Measurements from ENCODE around the gene KDM5B. TPM values are rescaled to one million over a fixed set of nuclear protein-coding genes. Genes with fewer than 3 reads are reported as not detected.
"Not testable (repeated sequence)": the region's sequence is repeated elsewhere in the genome, so short reads cannot be mapped to it uniquely, and the experiment has no call there.

The KDM5B gene
- 170 TPM for total RNA-seq

DNA sequence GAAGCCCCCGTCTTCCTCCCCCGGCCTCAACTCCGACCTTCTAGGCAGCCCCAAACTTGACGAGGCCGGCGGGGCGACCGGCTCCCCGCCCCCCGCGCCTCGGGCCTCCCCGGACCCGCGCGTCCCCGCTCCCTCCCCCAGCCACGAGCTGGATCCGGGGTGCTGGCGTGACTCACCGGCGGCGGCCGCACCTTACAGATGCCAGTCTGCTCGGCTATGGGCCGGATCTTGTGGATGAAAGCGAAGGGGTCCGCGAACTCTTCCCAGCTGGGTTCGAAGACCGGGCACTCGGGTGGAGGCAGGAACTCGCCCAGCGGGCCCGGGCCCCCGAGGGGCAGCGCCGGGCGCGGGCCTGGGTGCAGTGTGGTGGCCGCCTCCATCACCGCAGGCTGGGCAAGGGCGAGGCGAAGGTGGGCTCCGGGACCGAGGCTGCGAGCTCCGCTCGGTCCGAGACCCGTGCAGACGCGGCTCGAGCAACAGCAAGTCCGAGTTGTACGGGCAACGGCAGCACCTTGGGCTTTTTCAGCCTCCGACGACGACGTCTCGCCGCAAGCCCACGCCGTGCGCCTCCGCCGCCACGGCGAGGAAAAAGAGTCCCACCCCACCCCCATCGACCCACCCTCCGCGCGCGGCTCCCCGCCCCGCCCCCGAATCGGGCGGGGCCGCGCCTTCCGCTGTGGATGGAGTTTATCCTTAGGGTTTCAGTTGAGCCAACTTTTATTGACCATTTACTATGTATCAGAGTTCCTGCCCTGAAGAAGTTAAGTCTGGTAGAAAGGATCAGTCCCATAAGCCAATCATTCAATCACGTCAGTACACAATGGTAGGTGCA lies at the start of gene KDM5B:
TSS of gene KDM5B (minus strand) at position 496 of the 832 bp plus-strand sequence. CDS start at position 380, 116 bp downstream.
- DNase-seq: peak; percentile 68

DNA sequence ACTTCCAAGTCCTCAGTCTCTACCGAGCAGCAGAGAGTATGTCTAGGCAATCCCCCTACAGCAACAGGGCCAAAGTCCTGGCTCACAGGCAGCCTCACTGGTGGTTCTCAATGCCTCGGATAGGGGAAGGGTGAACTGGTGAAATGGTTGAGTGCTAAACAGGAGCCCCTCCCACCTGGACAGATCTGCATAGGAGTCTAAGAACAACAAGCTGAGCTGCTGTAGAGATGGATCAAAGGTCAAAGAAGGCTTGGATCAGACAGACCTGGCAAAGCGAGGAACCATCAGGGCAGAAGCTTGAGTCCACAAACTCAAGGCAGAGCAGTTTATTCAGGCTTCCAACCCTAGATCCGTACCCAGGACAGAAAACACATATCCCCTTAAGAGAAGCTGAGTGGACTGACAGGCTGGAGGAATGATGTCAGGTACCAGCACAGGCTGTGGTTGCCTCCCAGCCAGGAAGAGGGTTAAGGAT lies 49.0 kb upstream of the KDM5B start:
- no peak for DNase-seq

DNA sequence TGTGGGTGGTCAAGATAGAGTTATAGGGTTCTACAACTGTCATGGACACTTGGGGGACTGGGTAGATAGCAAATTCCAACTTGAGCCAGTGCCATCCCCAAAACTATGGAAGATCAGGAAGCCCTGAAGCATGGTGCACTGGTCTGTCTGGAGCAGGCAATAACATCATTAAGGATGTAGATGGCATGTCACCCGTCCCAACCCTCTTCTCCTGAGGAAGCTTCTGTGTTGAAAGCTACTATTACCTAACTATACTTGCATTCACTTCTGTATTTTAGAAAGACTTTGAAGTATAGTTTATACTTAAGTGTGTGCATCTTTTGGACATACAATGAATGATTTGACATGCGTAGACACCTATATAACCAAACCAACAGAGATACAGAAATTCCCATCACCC lies 47.8 kb upstream of the KDM5B start:
- no peak for DNase-seq

DNA sequence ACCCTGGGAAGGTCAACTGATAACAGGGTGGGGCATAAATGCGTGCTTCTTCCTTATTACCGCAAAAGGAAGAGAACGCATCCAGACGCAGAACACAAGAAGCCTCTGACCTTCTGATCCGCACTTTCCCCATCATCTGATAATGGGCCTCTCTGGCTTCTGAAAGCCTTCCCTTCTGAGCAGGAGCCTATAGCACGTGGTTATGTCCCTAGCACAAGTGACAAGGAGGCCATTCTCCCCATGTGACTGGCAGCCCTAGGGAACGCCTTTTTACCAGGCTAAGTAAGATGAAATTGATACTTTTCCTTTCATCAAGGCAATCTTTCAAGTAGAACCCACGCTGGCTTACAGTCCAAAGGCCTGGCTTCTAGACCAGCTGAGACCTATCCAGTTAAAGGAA lies 46.6 kb upstream of the KDM5B start:
- no peak for DNase-seq

DNA sequence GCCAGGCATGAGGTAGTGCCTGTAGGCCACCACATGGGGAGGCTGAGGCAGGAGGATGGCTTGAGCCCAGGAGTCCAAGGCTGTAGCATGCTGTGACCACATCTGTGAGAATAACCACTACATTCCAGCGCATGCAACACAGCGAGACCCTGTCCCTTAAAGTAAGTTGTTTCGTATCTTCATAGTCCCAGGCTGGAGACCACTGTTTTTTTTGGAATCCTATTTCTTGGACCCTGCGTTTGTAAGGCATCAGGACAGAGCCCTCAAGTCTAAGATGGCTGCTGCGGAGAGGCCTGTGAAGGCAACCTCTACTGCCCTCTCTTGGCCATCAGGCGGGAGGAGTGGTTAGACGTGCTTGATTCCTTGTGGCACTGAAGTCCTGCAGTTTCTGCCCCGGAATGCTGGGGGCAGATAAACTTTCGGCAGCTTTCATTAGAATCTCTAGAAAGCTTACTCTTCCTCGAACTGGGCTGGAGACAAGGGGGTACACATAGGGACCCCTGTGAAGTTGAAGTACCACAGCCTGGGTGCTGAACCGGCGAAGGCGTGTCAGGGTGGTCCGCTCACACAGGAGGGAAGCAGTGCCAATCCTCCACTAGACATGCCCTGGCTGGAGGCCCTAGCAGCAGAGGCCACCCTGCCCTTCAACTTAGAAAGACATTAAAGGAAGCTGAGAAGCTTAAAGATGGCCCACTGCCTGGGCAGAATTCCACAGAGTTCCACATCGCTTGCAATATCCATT lies 44.1 kb upstream of the KDM5B start:
- DNase-seq: no peak

DNA sequence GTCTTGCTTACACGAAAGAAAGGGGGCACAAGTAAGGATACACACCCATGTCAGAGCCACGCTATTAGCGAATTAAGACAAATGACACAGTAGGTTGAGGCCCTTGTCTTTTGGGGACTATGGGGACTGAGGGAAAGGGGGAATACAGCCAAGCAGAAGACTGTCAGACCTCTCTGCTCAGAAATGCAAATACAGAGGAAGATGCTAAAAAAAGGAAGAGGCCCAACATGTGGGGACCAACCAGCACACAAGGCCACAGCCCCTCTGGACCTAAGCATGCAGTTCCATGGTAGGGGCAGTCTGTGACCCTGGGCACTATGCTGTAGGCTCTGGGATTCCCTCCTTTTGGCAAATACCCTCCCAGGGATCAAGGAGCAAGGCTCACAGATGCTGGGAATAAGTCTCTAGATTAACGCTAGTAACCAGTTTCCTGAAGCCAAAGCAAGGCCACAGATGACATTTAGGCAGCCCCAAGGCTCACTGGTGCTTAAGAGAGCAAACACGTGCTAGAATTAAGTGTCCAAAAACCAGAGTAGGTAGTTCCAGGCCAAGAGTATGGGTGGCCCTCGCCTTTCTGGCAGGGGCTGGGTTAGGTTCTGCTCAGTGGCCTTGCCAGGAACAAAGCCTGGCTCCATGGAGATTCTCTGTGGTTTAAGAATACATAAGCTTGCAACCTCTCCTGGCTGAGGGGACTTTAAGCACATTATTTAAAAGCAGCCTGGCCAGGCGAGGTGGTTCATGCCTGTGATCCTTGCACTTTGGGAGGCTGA lies 42.6 kb upstream of the KDM5B start:
- DNase-seq: no peak

DNA sequence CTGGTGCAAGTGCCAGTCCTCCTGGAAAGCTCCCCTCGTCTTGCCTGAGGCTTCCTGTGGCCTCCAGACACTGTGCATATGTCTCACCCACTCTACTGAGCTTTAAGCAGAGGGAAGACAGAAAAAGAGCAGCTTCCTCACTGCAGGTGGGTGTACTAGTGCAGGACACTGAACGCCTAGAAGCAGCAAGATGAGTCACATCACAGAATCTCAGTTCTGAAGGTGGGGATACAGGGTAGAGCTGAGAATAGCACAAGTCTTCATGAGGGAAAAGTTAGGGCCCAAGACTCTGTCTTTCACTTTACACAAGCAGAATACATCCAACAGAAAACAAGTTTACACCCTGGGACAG lies 39.9 kb upstream of the KDM5B start:
- no peak for DNase-seq

DNA sequence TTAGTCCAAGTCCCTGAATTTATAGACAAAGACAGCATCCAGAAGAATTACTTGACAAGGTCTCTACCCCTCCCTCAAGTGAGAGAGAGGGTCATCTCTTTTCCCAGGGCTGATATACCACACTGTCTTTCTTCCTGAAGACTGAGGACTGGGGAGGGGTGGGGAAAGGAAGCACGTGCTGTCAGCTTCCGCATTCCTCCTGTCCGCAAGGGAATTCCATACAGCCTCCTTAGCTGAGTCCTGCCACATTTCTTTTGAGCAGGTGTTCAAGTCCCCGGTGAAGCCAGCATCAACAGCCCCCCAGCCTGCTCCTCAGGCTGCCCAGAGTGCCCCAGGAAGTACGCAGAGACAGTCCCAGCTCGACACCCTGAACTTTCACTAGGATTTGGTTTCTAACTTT lies 36.7 kb upstream of the KDM5B start:
- no peak for DNase-seq

DNA sequence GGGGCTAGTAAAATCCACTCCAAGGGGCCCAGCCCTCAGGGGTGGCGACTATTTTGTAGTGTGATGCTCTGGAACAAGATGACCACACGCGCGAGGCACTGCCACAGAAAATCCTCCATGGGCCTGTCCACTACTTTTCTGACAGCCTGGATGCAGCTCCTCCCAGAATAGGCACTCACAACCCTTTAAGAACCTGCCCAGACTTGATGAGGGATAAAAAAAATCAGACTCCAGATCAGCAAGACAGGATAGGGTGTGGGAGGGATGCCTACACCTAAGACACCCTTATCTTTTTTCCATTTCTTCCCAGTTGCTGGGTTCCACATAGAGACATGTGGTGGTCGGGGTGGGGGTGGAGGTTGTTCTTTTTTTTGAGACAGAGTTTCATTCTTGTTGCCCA lies 36.0 kb upstream of the KDM5B start:
- no peak for DNase-seq

DNA sequence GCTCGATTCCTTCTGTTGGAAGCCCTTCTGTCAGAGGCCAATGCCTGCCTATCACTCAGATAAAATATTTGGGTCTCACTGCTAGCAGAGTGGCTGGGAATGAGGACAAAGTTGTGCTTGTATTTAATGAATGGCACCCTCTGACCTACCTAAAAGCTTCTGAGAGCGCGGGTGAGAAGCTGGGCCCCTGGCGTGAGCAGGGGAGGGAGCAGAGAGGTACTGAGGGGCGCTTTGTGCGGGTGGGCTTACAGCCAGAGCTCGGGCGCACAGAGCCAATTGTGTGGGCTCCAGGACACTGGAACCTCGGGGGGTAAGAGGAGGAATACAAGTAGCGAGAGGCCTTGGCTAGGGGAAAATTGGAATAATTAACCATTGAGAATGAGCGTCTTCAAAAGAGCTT lies 34.9 kb upstream of the KDM5B start:
- no peak for DNase-seq

DNA sequence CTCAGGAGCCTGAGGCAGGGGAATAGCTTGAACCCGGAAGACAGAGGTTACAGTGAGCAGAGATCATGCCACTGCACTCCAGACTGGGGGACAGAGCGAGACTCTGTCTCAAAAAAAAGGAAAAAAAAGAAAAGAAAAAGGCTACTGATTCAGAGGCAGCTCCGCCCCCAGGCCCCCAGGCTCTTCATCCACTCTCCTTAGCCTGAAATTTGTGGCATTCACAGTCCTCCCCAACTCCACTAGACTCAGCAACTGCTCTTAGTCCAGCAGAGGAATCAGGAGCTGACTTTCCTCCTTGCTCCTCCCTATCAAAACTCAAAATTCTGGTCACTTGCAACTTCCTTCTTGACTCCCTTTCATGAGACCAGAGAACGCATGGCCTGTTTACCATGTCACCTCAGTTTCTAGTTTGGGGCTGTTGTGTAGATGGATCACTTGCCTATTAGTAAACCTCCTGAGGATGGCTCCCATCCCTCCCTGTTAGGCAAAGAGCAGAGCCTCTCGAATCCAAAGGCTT lies 29.6 kb upstream of the KDM5B start:
- no peak for DNase-seq

DNA sequence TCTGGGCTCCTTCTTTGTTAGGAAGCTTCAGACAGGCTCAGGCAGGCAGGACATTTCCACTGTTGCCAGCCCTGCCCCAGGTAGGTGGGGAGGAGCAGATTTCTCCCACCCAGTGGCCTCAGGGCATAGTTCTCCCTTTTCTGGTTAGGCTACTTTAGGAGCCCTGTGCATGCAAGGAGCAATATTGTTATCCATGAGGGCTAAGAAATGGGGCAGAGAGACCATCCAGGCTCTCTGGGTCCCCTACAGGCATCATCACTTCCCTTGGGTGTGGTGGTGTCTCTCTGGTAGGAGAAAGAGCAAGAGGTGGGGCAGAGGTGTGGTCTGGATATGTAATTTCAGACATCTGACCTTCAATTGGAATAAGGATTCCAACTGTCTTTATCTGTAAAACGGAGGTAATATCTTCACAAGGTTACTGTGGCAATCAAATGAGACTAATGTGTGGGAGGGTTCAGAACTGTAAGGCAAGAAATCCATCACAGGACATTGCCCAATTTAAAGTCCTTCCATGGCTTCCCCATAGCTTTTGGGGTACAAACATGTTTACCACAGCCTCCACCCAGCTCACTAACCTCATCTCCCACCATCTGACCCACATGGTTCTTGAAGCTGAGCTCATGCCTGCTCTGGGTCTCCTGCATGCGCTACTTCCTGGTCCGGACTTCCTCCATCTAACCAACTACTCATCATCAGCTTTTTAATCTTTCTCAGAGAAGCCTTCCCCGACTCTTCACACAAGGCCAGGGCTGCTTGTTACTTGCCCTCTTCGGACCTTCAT lies 28.6 kb upstream of the KDM5B start:
- no peak for DNase-seq

DNA sequence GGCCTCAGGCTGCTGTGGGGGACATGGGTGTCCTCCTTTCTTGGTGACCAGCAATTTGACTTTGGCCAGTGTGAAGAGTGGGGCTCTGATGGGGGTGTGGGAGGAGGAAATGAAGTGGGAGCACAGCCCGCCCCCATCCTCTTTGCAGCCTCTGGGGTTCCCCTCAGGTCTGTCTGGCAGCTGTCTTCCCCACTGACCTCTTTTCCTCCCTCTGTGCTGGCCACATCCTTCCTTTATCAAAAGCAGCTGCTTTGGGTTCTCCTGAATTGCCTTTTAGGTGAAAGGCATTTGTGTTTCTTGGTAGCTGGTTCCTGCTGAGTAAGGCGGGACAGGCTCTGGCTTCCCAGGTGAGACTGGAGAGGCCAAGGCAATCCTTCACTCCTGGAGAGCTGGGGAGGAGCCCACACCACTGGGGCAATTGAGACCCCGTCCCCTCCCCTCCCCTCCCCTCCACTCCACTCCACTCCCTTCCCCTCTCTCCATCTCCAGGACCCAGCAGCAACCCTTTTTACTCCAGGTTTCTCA lies 27.4 kb upstream of the KDM5B start:
- no peak for DNase-seq

DNA sequence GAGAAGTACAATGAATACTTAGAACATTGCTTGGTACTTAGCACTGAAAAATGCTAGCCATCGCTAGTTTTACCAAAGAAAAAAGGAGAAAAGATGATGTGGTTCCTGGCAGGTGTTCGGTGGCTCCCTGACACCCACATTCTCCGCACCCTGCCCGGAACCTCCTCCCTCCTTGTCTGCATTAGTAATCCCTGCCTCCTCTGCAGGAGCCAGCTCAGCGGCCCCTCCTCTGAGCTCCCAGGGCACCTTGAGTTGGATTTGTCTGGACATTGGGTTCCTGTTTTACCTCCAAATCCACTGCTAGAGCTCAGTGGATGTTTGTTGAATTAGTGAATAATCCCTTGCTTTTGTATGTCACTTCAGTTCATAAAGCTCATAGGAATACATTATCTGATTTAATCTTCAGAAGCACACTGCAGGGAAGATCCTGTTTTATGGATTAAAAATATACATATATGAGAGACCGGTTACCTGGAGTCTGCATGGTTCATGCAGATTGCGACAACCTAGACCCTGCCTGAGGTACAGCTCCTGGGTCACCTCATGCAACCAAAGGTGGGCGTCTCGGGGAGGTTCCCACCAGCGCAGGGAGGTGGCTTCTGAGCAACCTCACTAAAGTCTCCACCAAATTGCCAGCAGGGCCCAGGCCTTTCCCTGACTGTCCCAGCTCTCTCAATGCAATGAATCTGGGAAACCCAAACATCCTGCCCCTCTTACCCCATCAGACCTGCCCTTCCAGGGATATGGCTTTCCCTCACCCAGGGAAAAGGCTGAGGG lies 26.7 kb upstream of the KDM5B start:
- DNase-seq: no peak

DNA sequence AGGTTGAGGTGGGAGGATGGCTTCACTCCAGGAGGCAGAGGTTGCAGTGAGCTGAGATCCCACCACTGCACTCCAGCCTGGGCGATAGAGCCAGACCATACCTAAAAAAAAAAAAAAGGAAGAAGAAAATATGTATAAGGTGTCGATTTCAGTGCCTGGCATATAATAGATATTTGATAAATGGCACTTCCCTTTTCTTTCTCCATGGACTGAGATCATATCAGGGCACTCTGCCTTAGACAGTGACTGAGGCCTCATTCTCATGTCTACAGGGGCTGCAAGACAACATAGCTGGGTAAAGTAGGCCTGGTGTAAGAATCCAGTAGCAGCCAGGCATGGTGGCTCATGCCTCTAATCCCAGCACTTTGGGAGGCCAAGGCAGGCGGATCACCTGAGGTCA lies 23.7 kb upstream of the KDM5B start:
- DNase-seq: no peak

DNA sequence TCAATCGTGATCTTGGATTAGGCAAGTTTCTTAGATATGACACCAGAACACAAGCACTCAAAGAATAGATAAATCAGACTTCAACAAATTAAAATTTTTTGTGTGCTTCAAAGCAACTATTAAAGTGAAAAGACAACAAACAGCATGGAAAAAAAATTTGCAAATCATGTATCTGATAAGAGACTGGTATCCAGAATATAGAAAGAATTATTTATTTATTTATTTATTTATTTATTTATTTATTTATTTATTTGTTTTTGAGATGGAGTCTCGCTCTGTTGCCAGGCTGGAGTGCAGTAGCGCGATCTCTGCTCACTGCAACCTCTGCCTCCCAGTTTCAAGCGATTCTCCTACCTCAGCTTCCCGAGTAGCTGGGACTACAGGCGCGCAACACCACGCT lies 21.0 kb upstream of the KDM5B start:
- not testable (repeated sequence) for DNase-seq

DNA sequence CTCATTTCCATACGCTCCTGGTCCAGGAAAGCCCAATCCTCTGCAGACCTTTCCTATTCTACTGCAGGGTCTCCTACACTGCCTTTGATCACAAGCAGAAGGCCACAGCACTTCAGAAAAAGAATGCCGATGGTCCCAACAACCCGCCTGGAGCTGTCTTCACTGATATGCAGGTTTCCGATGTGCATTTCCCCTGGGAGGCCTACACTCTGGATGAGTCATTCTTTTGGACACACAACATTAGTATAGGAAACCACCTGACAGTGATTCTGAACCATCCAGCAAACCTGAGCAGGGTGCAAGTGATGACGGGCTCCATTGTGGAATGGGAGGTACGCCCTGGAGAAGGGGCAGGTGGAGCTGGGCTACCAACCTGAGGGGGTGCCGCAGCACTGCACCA lies 17.5 kb upstream of the KDM5B start:
- DNase-seq: no peak

DNA sequence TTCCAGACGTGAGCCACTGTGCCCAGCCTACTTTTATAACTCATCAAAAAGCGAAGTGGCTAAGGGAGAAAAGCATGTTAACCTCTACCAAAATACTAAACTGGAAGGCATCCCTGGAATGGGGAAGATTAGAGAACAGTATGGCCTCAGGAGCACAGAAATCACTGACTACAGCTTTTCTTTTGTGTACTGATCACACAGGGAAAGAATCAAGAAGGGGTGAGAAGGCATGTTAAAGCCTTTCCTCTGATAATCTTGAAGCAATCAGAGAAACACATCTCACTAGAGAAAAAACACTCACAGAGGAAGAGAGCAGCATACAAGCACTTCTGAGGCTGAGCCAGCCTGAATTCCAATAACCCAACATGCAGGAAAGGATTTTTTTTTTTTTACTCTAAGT lies 13.2 kb upstream of the KDM5B start:
- DNase-seq: no peak

DNA sequence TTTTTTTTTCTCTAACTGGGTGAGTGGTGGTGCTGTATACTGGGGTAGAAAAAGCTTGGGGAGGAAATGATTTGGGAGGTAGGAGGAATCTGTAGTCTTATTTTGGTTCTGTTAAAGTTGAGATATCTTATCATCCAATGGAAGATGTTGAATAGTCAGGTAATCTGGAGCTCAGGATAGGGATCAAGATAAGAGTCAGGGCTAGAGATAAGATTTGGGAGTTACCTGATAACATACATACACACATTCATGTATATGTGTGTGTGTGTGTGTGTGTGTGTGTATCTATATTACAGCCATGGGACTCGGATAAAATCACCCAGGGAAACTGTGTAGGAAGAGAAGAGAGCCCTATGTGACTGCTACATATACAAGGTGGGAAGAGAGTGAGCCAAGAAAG lies 10.6 kb upstream of the KDM5B start:
- no peak for DNase-seq

DNA sequence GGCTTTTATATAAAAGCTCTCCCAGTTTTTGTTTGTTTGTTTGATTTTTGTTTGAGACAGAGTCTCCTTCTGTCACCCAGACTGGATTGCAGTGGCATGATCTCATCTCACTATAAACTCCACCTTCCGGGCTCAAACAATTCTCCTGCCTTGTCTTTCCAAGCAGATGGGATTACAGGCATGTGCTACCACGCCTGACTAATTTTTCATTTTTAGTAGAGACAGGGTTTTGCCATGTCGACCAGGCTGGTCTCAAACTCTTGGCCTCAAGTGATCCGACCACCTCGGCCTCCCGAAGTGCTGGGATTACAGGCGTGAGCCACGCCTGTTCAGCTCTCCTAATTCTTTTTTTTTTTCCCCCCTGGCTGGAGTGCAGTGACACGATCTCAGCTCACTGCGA lies 6.9 kb upstream of the KDM5B start:
- DNase-seq: no peak

All from skin of body (tissue), 2 donors.